Peyer's patch (tissue), 4 donors: ENCODE data around the gene SMARCD3.

Source experiments
- POLR2A ChIP-seq, 2 donors: fragments of 450-650 bp; IDR thresholded peaks; one replicate each; pipeline ENCODE4 v1.5.1; 2017; ENCODE audit warnings: antibody characterized with exemption in 2 of 2, mild to moderate bottlenecking in 2 of 2, moderate library complexity in 2 of 2
- TF ChIP-seq, protein P1 (sequence below), 6 experiments: fragments of 450-650 bp in 4 of 6; fragments of 200-600 bp in 2 of 6; sonication (generic) in 1 of 6; IDR thresholded peaks; one replicate each; pipeline ENCODE4 v1.5.1; 2017 to 2019; ENCODE audit warnings: antibody characterized with exemption in 6 of 6, mild to moderate bottlenecking in 3 of 6, moderate library complexity in 1 of 6

GRCh38 chr7:151260883-151261282 lies 12.4 kb upstream of the SMARCD3 start:
- TF ChIP-seq, protein P1, sequence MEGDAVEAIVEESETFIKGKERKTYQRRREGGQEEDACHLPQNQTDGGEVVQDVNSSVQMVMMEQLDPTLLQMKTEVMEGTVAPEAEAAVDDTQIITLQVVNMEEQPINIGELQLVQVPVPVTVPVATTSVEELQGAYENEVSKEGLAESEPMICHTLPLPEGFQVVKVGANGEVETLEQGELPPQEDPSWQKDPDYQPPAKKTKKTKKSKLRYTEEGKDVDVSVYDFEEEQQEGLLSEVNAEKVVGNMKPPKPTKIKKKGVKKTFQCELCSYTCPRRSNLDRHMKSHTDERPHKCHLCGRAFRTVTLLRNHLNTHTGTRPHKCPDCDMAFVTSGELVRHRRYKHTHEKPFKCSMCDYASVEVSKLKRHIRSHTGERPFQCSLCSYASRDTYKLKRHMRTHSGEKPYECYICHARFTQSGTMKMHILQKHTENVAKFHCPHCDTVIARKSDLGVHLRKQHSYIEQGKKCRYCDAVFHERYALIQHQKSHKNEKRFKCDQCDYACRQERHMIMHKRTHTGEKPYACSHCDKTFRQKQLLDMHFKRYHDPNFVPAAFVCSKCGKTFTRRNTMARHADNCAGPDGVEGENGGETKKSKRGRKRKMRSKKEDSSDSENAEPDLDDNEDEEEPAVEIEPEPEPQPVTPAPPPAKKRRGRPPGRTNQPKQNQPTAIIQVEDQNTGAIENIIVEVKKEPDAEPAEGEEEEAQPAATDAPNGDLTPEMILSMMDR (IDR thresholded peaks at IDR 0.05): no peak
- no peak for TF ChIP-seq POLR2A (IDR thresholded peaks at IDR 0.05)
